Measurements from ENCODE around the gene SEZ6L.

SEZ6L gene

DNA sequence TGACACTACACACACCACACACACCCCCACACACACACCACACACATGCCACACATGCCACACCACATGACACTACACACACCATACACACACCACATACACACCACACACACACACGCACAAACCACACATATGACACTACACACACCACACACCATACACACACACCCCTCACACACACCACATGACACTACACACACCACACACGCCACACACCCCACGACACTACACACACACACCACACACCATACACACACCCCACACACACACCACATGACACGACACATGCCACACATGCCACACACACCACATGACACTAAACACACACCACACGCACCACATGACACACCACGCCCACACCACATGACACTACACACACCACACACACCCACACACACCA is 158.0 kb downstream of the SEZ6L start:
- no peak overlapping the region for H3K4me3 ChIP-seq (ENCODE audit: low read length)
- H3K27me3 ChIP-seq (ENCODE audit: control insufficient read depth, low read length), result peaks cover 3% of the 10 kb centered on the region; the same call in 1 of the 2 replicates
- no peaks in the 10 kb centered on the region for H3K9me2 ChIP-seq (replicated peaks; ENCODE audit: control insufficient read depth, low read length)
- H3K4me2 ChIP-seq (ENCODE audit: low read length), result no peak overlapping the region
- no peaks in the 10 kb centered on the region for H4K20me1 ChIP-seq (ENCODE audit: control insufficient read depth, insufficient read depth, low read depth, low read length)
- H3K4me1 ChIP-seq (ENCODE audit: control insufficient read depth, low read length), result no peaks in the 10 kb centered on the region
- H3K36me3 ChIP-seq (ENCODE audit: control insufficient read depth, low read length), result no peaks in the 10 kb centered on the region
- H3K79me2 ChIP-seq (ENCODE audit: control insufficient read depth, low read length), result no peaks in the 10 kb centered on the region
- H3K27ac ChIP-seq (ENCODE audit: low read depth, low read length), result no peak overlapping the region
- H3F3A ChIP-seq (ENCODE audit: control insufficient read depth, insufficient read depth), result no peaks in the 10 kb centered on the region
- TF ChIP-seq EZH2phosphoT487 (IDR thresholded peaks at IDR 0.05; ENCODE audit: borderline replicate concordance, low read length), result no peak
- TF ChIP-seq, protein P1, sequence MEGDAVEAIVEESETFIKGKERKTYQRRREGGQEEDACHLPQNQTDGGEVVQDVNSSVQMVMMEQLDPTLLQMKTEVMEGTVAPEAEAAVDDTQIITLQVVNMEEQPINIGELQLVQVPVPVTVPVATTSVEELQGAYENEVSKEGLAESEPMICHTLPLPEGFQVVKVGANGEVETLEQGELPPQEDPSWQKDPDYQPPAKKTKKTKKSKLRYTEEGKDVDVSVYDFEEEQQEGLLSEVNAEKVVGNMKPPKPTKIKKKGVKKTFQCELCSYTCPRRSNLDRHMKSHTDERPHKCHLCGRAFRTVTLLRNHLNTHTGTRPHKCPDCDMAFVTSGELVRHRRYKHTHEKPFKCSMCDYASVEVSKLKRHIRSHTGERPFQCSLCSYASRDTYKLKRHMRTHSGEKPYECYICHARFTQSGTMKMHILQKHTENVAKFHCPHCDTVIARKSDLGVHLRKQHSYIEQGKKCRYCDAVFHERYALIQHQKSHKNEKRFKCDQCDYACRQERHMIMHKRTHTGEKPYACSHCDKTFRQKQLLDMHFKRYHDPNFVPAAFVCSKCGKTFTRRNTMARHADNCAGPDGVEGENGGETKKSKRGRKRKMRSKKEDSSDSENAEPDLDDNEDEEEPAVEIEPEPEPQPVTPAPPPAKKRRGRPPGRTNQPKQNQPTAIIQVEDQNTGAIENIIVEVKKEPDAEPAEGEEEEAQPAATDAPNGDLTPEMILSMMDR (IDR thresholded peaks at IDR 0.05; ENCODE audit: low read depth, low read length, poor library complexity, severe bottlenecking), result no peak
- no peaks in the 10 kb centered on the region for H3K9me3 ChIP-seq (ENCODE audit: control insufficient read depth, insufficient read depth, low read length)

DNA sequence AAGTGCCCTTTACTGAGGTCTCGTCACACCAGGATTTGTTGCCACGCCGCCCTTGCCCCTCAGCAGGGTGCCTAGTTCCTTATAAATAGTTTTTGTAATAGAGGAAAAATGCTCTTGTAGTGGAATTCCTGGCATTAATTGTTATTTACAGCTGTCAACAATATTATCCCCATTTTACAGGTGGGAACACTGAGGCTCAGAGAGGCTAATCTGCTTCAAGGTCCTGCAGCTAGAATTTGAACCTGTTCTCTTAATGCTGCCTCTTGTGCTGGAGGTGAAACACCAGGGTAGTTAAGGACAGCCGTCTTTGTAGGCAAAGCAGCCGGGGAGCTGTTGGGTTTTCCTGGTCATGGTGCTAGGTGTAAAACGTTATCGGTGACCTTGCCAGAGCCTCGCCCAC is 159.0 kb downstream of the SEZ6L start:
- no peaks in the 10 kb centered on the region for H4K20me1 ChIP-seq (ENCODE audit: control insufficient read depth, insufficient read depth, low read depth, low read length)
- no peak overlapping the region for H3K27ac ChIP-seq (ENCODE audit: low read depth, low read length)
- peaks cover 3% of the 10 kb centered on the region; the same call in 1 of the 2 replicates for H3K27me3 ChIP-seq (ENCODE audit: control insufficient read depth, low read length)
- H3K36me3 ChIP-seq (ENCODE audit: control insufficient read depth, low read length), result no peaks in the 10 kb centered on the region
- H3K9me3 ChIP-seq (ENCODE audit: control insufficient read depth, insufficient read depth, low read length), result no peaks in the 10 kb centered on the region
- TF ChIP-seq, protein P1 (IDR thresholded peaks at IDR 0.05; ENCODE audit: low read depth, low read length, poor library complexity, severe bottlenecking), result no peak
- no peak for TF ChIP-seq EZH2phosphoT487 (IDR thresholded peaks at IDR 0.05; ENCODE audit: borderline replicate concordance, low read length)
- H3K79me2 ChIP-seq (ENCODE audit: control insufficient read depth, low read length), result no peaks in the 10 kb centered on the region
- no peaks in the 10 kb centered on the region for H3K9me2 ChIP-seq (replicated peaks; ENCODE audit: control insufficient read depth, low read length)
- H3K4me3 ChIP-seq (ENCODE audit: low read length), result no peak overlapping the region
- no peaks in the 10 kb centered on the region for H3F3A ChIP-seq (ENCODE audit: control insufficient read depth, insufficient read depth)
- no peak overlapping the region for H3K4me2 ChIP-seq (ENCODE audit: low read length)
- no peaks in the 10 kb centered on the region for H3K4me1 ChIP-seq (ENCODE audit: control insufficient read depth, low read length)

GRCh38 chr22:26330971-26331625 is 161.8 kb downstream of the SEZ6L start:
- Histone ChIP-seq H3K4me3 (ENCODE audit: low read length) (no peak overlapping the region), H3K4me2 (ENCODE audit: low read length) (no peak overlapping the region), H3K79me2 (ENCODE audit: control insufficient read depth, low read length) (no peaks in the 10 kb centered on the region), H3K36me3 (ENCODE audit: control insufficient read depth, low read length) (no peaks in the 10 kb centered on the region), H3K27me3 (ENCODE audit: control insufficient read depth, low read length) (no peaks in the 10 kb centered on the region; the same call in 1 of the 2 replicates), H3K9me3 (ENCODE audit: control insufficient read depth, insufficient read depth, low read length) (no peaks in the 10 kb centered on the region), H3F3A (ENCODE audit: control insufficient read depth, insufficient read depth) (no peaks in the 10 kb centered on the region), H3K27ac (ENCODE audit: low read depth, low read length) (no peak overlapping the region), H3K4me1 (ENCODE audit: control insufficient read depth, low read length) (no peaks in the 10 kb centered on the region), H4K20me1 (ENCODE audit: control insufficient read depth, insufficient read depth, low read depth, low read length) (no peaks in the 10 kb centered on the region), H3K9me2 (replicated peaks; ENCODE audit: control insufficient read depth, low read length) (no peaks in the 10 kb centered on the region)
- TF ChIP-seq, protein P1 (IDR thresholded peaks at IDR 0.05; ENCODE audit: low read depth, low read length, poor library complexity, severe bottlenecking), result peak; percentile 95
- no peak for TF ChIP-seq EZH2phosphoT487 (IDR thresholded peaks at IDR 0.05; ENCODE audit: borderline replicate concordance, low read length)
